GM12873 (cell line): ENCODE results near the gene P3H2.

Source experiments
- TF ChIP-seq, protein P1 (sequence below): IDR thresholded peaks from 2 replicates; pipeline ENCODE4 v1.5.1; 2012; ENCODE audit warnings: low read depth, mild to moderate bottlenecking, moderate library complexity, low read length, control low read depth; ENCODE audit not compliant: insufficient read depth; ENCODE audit errors: missing control alignments

The P3H2 gene

DNA sequence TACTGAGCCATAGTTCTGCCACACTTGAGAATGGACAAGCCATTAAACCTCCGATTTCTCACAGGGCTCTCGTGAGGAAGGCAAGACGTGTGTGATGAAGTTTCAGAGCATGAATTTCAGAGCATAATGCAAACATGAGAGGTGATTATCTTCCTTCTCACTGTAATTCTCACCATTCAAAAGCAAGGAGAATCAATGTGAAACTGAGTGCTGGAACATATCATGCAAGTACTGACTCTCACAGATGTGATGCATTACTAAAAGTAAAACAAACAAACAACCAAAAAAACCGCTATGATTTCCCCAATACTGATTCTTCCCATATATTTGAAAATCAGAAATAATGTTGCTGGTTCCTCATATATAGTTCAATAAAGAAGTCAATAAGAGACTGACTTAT, 23.7 kb downstream of the P3H2 start:
- TF ChIP-seq, protein P1, sequence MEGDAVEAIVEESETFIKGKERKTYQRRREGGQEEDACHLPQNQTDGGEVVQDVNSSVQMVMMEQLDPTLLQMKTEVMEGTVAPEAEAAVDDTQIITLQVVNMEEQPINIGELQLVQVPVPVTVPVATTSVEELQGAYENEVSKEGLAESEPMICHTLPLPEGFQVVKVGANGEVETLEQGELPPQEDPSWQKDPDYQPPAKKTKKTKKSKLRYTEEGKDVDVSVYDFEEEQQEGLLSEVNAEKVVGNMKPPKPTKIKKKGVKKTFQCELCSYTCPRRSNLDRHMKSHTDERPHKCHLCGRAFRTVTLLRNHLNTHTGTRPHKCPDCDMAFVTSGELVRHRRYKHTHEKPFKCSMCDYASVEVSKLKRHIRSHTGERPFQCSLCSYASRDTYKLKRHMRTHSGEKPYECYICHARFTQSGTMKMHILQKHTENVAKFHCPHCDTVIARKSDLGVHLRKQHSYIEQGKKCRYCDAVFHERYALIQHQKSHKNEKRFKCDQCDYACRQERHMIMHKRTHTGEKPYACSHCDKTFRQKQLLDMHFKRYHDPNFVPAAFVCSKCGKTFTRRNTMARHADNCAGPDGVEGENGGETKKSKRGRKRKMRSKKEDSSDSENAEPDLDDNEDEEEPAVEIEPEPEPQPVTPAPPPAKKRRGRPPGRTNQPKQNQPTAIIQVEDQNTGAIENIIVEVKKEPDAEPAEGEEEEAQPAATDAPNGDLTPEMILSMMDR = no peak

DNA sequence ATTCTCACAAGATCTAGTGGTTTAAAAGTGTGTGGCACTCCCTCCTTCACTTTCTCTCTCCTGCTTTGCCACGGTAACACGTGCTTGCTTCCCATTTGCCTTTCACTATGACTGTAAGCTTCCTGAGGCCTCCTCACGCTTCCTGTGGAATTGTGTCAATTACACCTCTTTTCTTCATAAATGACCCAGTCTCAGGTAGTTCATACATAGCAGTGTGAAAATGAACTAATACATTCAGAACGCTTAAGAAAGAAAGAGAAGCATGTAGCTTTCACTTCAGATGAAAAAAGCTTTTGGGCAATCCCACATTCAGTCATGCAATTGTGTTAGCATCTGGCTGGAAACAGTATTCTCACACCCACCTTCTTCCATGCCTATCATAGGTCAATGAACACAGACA, 24.4 kb downstream of the P3H2 start:
- TF ChIP-seq, protein P1 = no peak

DNA sequence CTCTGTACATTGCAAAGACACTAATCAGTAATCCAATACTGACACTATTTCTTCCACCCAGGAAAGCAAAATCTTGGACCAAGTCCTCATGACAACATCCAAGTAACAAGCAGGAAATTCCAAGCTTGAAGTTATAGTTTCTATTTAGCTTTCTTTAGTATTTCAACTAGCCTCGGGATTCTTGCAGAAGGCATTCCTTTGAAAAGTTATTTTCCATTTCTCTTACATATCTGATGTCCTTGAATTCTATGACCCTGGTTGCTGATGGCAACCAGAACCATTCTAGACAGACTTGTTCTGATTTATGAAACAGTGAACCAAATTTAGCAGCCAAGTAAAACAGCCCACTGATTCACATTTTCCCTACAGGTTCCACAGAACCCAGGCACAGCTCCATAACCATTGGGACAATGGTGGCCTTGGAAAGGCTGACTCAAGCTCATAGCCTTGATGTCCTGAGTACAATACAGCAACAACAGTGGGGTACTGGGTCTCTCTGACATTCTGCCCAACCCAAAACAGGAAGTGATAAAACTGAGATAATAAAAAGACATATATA, 26.5 kb downstream of the P3H2 start:
- TF ChIP-seq, protein P1 = no peak

DNA sequence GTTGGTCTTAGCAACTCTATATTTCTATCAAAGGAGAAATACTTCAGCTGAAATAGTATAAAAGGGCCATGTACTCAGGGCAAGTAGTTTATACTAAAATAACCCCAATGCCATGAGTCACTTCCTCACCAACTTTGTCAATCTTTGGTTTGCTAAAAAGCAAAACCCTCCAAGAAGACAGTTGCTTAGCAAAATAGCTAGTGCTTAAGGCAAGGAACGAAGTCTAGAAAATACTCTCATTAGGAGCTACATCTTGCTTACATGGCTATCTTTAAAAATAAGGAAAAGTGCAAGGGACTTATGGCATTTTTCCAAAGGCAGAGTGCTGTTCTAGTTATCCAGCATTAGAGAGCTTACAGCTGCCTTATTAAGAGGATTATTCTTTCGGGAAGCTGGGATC, 28.4 kb downstream of the P3H2 start:
- TF ChIP-seq, protein P1 = no peak

DNA sequence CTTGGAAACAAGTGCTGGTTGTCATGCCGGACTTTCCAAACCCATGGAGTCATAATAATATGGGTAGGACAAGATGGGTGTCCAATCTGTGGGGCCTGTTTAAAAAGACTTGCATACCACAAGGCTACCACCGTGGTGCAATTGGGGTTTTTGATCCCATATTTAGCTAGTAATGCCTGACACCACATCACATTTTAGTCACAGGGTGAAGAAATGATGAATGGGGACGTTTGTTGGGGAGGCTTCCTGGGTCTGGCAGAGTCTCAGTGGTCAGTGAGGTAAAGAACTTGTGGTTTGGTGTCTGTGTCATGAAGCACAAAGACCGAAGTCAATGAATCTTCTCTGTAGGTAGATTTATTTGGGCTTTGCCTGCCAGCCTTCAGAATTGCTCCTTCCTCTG, 31.0 kb downstream of the P3H2 start:
- TF ChIP-seq, protein P1 = no peak

DNA sequence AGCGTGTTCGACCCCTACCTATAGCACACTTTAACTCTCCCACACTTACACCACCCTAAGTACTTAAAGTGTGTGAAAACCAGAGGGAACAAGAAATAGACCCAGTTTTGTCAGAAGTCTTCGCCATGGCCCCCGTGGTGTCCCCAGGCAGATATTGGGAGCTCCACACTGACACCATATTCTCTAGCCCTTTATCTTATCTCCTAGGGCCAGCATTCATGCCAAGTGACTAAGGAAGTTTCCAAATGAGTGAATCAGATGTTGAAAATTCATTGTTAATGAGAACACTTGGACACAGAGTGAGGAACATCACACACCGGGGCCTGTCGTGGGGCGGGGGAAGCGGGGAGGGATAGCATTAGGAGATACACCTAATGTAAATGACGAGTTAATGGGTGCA, 31.8 kb downstream of the P3H2 start:
- TF ChIP-seq, protein P1 = no peak

DNA sequence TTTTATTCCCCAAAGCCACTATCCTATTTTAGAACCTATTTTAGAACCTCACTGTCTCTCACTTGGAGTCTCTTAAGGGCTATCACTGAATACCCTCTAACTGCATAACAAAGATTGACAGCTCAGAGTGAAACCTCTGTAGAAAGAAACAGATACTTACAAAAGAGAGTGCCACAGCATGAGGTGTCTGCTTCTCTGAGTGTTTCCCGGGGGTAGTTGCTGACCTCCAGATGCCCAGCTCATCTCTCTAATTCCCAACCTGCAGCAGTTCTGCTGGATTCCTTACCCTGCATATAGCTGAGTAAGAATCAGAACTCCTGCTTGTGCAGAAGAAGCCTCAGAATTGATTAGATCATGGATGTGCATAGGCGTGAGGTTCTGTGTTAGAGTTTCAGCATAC, 34.5 kb downstream of the P3H2 start:
- TF ChIP-seq, protein P1 = no peak
